GM19023 (cell line): Measurements from ENCODE around the gene LNP1.
A peak's percentile ranks its signal among the peaks of the same experiment; 100 is the strongest.
"Not testable (repeated sequence)": the region's sequence is repeated elsewhere in the genome, so short reads cannot be mapped to it uniquely, and the experiment has no call there.

Experiments
- ATAC-seq: cut with Tn5 transposase; IDR thresholded peaks from one replicate; pipeline ENCODE4 v1.9.1; 2021; ENCODE audit warnings: mild to moderate bottlenecking, moderate library complexity; ENCODE audit not compliant: unreplicated experiment

The LNP1 gene

GRCh38 chr3:100427699-100428098, 26.4 kb downstream of the LNP1 start:
- no peak for ATAC-seq

- no peak for ATAC-seq
These were observed 27.9 kb downstream of the LNP1 start for GRCh38 chr3:100429187-100429716.

GRCh38 chr3:100436951-100437350, 35.6 kb downstream of the LNP1 start:
- ATAC-seq: no peak

- no peak for ATAC-seq
These were observed 36.6 kb downstream of the LNP1 start for GRCh38 chr3:100437721-100438622.

GRCh38 chr3:100438623-100438974, 37.3 kb downstream of the LNP1 start:
- no peak for ATAC-seq

- no peak for ATAC-seq
These were observed 39.6 kb downstream of the LNP1 start for GRCh38 chr3:100440895-100441294.

GRCh38 chr3:100443690-100444089, 42.4 kb downstream of the LNP1 start:
- no peak for ATAC-seq

GRCh38 chr3:100447067-100447466, 45.7 kb downstream of the LNP1 start:
- not testable (repeated sequence) for ATAC-seq

GRCh38 chr3:100448079-100448478, 46.7 kb downstream of the LNP1 start:
- no peak for ATAC-seq

GRCh38 chr3:100449214-100449613, 47.9 kb downstream of the LNP1 start:
- no peak for ATAC-seq

- no peak for ATAC-seq
These were observed 53.3 kb downstream of the LNP1 start for GRCh38 chr3:100454677-100455076.

GRCh38 chr3:100455841-100456550, 54.7 kb downstream of the LNP1 start:
- ATAC-seq: no peak

- ATAC-seq: no peak
These were observed 55.4 kb downstream of the LNP1 start for GRCh38 chr3:100456745-100457144.

GRCh38 chr3:100457811-100458210, 56.5 kb downstream of the LNP1 start:
- no peak for ATAC-seq

- no peak for ATAC-seq
These were observed 57.5 kb downstream of the LNP1 start for GRCh38 chr3:100458814-100459213.

GRCh38 chr3:100463002-100463401, 61.7 kb downstream of the LNP1 start:
- peak; percentile 78 for ATAC-seq

- ATAC-seq: no peak
These were observed 62.4 kb downstream of the LNP1 start for GRCh38 chr3:100463646-100464155.

GRCh38 chr3:100465892-100466777, 64.8 kb downstream of the LNP1 start:
- peak; percentile 43 for ATAC-seq

- ATAC-seq: no peak
These were observed 65.8 kb downstream of the LNP1 start for GRCh38 chr3:100467133-100467532.

GRCh38 chr3:100468676-100469075, 67.3 kb downstream of the LNP1 start:
- ATAC-seq: no peak

GRCh38 chr3:100470951-100471350, 69.6 kb downstream of the LNP1 start:
- no peak for ATAC-seq
